Tibial nerve (tissue), 4 donors: ENCODE results near the gene IFIT3. TPM values are rescaled to one million over a fixed set of nuclear protein-coding genes. Genes with fewer than 3 reads are reported as not detected.

Experiments
- DNase-seq, 2 donors: peaks; one replicate each; pipeline ENCODE4 v3.0.0-alpha.2; 2019; ENCODE audit warnings: low spot score in 2 of 2
- H3K27ac ChIP-seq, 4 donors: fragments of 200-600 bp; sonication (generic) in 3 of 4; one replicate each; pipeline ENCODE4 v1.5.1; 2017 to 2019; ENCODE audit warnings: mild to moderate bottlenecking in 1 of 4
- H3K27me3 ChIP-seq, 2 donors: fragments of 200-600 bp; sonication (generic) in 1 of 2; one replicate each; pipeline versions ENCODE4 v1.5.1 to v1.6.0; 2017 to 2019
- H3K36me3 ChIP-seq, 3 donors: fragments of 200-600 bp; sonication (generic); one replicate each; pipeline ENCODE4 v1.5.1; 2018 to 2019
- H3K4me1 ChIP-seq, 4 donors: fragments of 200-600 bp; sonication (generic) in 3 of 4; one replicate each; pipeline ENCODE4 v1.5.1; 2017 to 2019
- H3K4me3 ChIP-seq, 4 donors: fragments of 200-600 bp; sonication (generic) in 3 of 4; one replicate each; pipeline ENCODE4 v1.5.1; 2017 to 2019; ENCODE audit warnings: mild to moderate bottlenecking in 1 of 4, moderate library complexity in 1 of 4
- H3K9me3 ChIP-seq, 4 donors: fragments of 200-600 bp; sonication (generic) in 3 of 4; one replicate each; pipeline ENCODE4 v1.5.1; 2017 to 2019
- EP300 ChIP-seq, 2 donors: sonication (generic); formaldehyde crosslinking; IDR thresholded peaks; one replicate each; pipeline ENCODE4 v1.6.1; 2017; ENCODE audit warnings: antibody characterized with exemption in 2 of 2, mild to moderate bottlenecking in 1 of 2
- POLR2A ChIP-seq, 2 donors: fragments of 450-650 bp; IDR thresholded peaks; one replicate each; pipeline ENCODE4 v1.6.1; 2017; ENCODE audit warnings: antibody characterized with exemption in 2 of 2, mild to moderate bottlenecking in 2 of 2, moderate library complexity in 2 of 2
- WGBS, 2 donors: methylation state at CpG; one replicate each; pipeline ENCODE4 v1.1.5; 2018; 5-methylcytosine and 5-hydroxymethylcytosine counted together
- total RNA-seq, 4 donors: library from RNA; depleted of rRNA; stranded (reverse); fragments of >200 nt; gene quantifications; one replicate each; pipeline ENCODE4 v1.1.0, GENCODE V29; 2016
- TF ChIP-seq, protein P1 (sequence below), 5 experiments: fragments of 200-600 bp in 3 of 5; fragments of 450-650 bp in 2 of 5; sonication (generic) in 3 of 5; IDR thresholded peaks; one replicate each; pipeline ENCODE4 v1.5.1; 2016 to 2019; ENCODE audit warnings: antibody characterized with exemption in 5 of 5, mild to moderate bottlenecking in 3 of 5, moderate library complexity in 2 of 5

IFIT3 gene
- total RNA-seq, 4 donors from 2014 or later: 7.2 to 24.9 (median 17.6) TPM

DNA sequence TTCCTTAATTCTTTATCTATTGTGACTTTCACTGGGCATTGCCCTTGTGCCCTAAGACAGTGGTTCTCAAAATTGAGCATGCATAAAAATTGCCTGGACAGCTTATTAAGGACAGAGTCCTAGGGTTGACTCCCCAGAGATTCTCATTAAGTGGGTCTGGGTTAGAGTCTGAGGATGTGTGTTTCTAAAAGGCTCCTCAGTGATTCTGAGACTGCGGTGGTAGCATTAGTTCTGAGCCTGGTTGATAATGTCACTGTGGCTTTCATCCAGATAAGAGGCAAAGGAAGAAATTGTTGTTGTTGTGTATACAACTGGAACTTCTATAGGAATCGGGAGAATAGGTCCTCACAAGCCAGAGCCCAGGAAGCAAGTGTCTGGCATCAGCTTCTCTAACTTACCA lies 24.6 kb upstream of the IFIT3 start:
- H3K27me3 ChIP-seq: no peaks in the 10 kb centered on the region
- peak overlapping the region in 3 of 4 donors; percentile 11 to 60 (median 51) for H3K4me3 ChIP-seq
- peaks cover 0 to 27% (median 0%) of the 10 kb centered on the region in 3 donors for H3K36me3 ChIP-seq
- peaks cover 0 to 46% (median 29%) of the 10 kb centered on the region in 4 donors for H3K4me1 ChIP-seq
- no peak for TF ChIP-seq POLR2A (IDR thresholded peaks at IDR 0.05)
- no peak for TF ChIP-seq EP300 (IDR thresholded peaks at IDR 0.05)
- TF ChIP-seq, protein P1, sequence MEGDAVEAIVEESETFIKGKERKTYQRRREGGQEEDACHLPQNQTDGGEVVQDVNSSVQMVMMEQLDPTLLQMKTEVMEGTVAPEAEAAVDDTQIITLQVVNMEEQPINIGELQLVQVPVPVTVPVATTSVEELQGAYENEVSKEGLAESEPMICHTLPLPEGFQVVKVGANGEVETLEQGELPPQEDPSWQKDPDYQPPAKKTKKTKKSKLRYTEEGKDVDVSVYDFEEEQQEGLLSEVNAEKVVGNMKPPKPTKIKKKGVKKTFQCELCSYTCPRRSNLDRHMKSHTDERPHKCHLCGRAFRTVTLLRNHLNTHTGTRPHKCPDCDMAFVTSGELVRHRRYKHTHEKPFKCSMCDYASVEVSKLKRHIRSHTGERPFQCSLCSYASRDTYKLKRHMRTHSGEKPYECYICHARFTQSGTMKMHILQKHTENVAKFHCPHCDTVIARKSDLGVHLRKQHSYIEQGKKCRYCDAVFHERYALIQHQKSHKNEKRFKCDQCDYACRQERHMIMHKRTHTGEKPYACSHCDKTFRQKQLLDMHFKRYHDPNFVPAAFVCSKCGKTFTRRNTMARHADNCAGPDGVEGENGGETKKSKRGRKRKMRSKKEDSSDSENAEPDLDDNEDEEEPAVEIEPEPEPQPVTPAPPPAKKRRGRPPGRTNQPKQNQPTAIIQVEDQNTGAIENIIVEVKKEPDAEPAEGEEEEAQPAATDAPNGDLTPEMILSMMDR (IDR thresholded peaks at IDR 0.05): no peak
- peak overlapping the region; percentile 82 to 96 (median 90) for H3K27ac ChIP-seq
- DNase-seq: no peak
- WGBS, 2 donors: 20 to 21% methylated on average over 2 of the region's 2 CpGs
- H3K9me3 ChIP-seq: no peaks in the 10 kb centered on the region

DNA sequence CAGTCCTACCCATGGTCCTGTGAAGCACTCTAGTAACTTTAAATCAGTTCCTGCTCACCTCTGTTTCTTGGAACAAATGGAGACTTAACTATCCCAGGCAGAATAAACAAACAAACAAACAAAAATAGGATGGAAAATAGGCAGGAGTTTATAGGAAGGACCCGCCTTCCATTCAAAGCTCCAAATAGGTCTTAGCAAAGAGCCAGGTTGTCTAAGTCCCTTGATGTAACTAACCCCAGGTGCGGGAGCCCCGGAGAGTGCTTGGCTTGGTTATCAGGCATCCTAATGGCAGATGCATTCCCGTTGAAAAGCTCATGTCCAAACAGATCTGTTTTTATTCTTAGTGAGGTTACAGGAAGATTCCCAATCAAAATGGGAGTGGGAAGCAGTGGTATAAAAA lies 23.8 kb upstream of the IFIT3 start:
- H3K36me3 ChIP-seq: peaks cover 0 to 35% (median 0%) of the 10 kb centered on the region in 3 donors
- H3K27me3 ChIP-seq: no peaks in the 10 kb centered on the region
- H3K27ac ChIP-seq: peak overlapping the region in 3 of 4 donors; percentile 86 to 96 (median 93)
- WGBS, 2 donors: 55 to 62% methylated on average over 4 of the region's 4 CpGs
- no peak for TF ChIP-seq EP300 (IDR thresholded peaks at IDR 0.05)
- no peak for TF ChIP-seq POLR2A (IDR thresholded peaks at IDR 0.05)
- TF ChIP-seq, protein P1 (IDR thresholded peaks at IDR 0.05): no peak
- H3K4me1 ChIP-seq: peaks cover 0 to 46% (median 29%) of the 10 kb centered on the region in 4 donors
- no peak for DNase-seq
- no peaks in the 10 kb centered on the region for H3K9me3 ChIP-seq
- peak overlapping the region in 1 of 4 donors; percentile 51 for H3K4me3 ChIP-seq

DNA sequence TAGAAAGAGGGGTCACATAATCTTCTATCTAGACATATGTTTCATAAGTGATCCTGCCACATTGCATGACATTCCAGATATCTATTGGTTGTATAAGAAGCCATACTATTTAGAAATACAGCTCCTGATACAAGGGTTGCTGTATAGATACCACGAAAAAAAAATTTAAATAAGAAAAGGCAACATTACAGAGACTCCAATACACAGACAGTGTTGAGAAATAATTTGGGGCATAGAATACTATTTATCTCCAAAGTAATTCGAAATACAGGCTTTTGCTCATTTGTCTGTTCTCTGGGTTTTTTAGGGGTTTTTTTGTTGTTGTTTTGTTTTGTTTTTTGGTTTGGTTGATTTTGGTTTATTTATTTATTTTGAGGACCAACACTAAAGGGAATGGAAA lies 23.4 kb upstream of the IFIT3 start:
- DNase-seq: no peak
- Histone ChIP-seq H3K9me3 (no peaks in the 10 kb centered on the region), H3K4me1 (peaks cover 0 to 46% (median 29%) of the 10 kb centered on the region in 4 donors), H3K4me3 (peak overlapping the region in 1 of 4 donors; percentile 51), H3K27ac (peak overlapping the region in 2 of 4 donors; percentile 93 to 96), H3K36me3 (peaks cover 0 to 37% (median 0%) of the 10 kb centered on the region in 3 donors), H3K27me3 (no peaks in the 10 kb centered on the region)
- 56 to 68% methylated on average over 2 of the region's 2 CpGs for WGBS, 2 donors
- TF ChIP-seq, protein P1 (IDR thresholded peaks at IDR 0.05): no peak
- no peak for TF ChIP-seq POLR2A (IDR thresholded peaks at IDR 0.05)
- no peak for TF ChIP-seq EP300 (IDR thresholded peaks at IDR 0.05)

DNA sequence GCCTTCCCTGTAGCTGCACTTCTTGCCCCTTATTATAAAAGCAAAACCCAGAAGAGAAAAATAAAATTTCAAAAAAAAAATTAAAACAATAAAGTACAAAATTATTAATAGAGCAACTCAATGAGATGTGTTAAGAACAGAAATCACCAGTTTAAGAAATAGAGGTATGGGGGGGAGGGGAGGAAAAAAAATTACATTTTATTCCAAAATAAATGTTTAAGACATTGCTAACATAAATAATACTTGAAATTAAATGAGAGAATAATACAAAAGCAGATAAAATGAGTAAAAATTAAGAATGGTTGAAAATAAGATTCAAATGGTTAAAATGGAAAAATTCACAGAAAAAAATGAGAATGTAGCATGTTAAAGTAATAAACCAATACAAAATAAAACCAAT lies 22.9 kb upstream of the IFIT3 start:
- Histone ChIP-seq H3K4me3 (no peak overlapping the region), H3K9me3 (no peaks in the 10 kb centered on the region), H3K36me3 (peaks cover 0 to 37% (median 0%) of the 10 kb centered on the region in 3 donors), H3K27ac (peak overlapping the region in 2 of 4 donors; percentile 93 to 96), H3K27me3 (no peaks in the 10 kb centered on the region), H3K4me1 (peaks cover 0 to 46% (median 29%) of the 10 kb centered on the region in 4 donors)
- no peak for TF ChIP-seq POLR2A (IDR thresholded peaks at IDR 0.05)
- no peak for TF ChIP-seq EP300 (IDR thresholded peaks at IDR 0.05)
- TF ChIP-seq, protein P1 (IDR thresholded peaks at IDR 0.05): no peak
- DNase-seq: no peak

DNA sequence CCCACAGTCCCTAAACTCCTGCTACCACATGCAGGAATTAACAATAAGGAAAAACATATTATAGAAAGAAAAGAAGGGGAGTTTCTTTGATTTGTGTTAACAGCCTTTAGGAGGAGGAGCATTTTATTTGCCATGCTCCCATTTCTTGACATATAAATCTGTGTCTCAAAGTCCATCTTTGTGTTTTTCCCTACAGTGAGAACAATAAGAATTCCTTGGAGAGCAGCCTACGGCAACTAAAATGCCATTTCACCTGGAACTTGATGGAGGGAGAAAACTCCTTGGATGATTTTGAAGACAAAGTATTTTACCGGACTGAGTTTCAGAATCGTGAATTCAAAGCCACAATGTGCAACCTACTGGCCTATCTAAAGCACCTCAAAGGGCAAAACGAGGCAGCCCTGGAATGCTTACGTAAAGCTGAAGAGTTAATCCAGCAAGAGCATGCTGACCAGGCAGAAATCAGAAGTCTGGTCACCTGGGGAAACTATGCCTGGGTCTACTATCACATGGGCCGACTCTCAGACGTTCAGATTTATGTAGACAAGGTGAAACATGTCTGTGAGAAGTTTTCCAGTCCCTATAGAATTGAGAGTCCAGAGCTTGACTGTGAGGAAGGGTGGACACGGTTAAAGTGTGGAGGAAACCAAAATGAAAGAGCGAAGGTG lies 21.9 kb upstream of the IFIT3 start:
- H3K27ac ChIP-seq: peak overlapping the region in 2 of 4 donors; percentile 93 to 96
- H3K4me3 ChIP-seq: no peak overlapping the region
- 73 to 74% methylated on average over 9 of the region's 9 CpGs for WGBS, 2 donors
- TF ChIP-seq, protein P1 (IDR thresholded peaks at IDR 0.05): no peak
- no peak for TF ChIP-seq EP300 (IDR thresholded peaks at IDR 0.05)
- no peak for TF ChIP-seq POLR2A (IDR thresholded peaks at IDR 0.05)
- H3K27me3 ChIP-seq: no peaks in the 10 kb centered on the region
- peaks cover 0 to 37% (median 0%) of the 10 kb centered on the region in 3 donors for H3K36me3 ChIP-seq
- peaks cover 0 to 42% (median 28%) of the 10 kb centered on the region in 4 donors for H3K4me1 ChIP-seq
- DNase-seq: no peak
- no peaks in the 10 kb centered on the region for H3K9me3 ChIP-seq
